Smooth muscle cell of the pulmonary artery (primary cell): Measurements from ENCODE around the gene CCND2. TPM values are rescaled to one million over a fixed set of nuclear protein-coding genes. Genes with fewer than 3 reads are reported as not detected.

ENCODE experiments used
- total RNA-seq: library from RNA; depleted of rRNA; stranded (reverse); fragments of >200 nt; gene quantifications from 2 replicates; pipeline ENCODE4 v1.2.3, GENCODE V29; 2014

CCND2 gene
- 59.9 and 144 TPM in 2 replicates for total RNA-seq

GRCh38 chr12:4273652-4274395 lies at the start of gene CCND2:
Gene CCND2, plus strand, starts transcription at chr12:4273762. Its CDS starts 279 bp downstream, at chr12:4274041.

GRCh38 chr12:4320853-4321701 lies 47.5 kb downstream of the CCND2 start, which contains the start of gene TIGAR:
Gene TIGAR, plus strand, starts transcription at chr12:4321213. Its CDS starts 59 bp downstream, at chr12:4321272.

Other genes with a start within 250 kb of the CCND2 start
- 10.4 and 13.0 TPM in 2 replicates for gene TIGAR, start 47.5 kb downstream of the CCND2 start, total RNA-seq
- gene FGF23, start 106.0 kb downstream of the CCND2 start, total RNA-seq = not detected in 2 replicates
- gene FGF6, start 172.1 kb downstream of the CCND2 start, total RNA-seq = not detected in 2 replicates